Stimulated activated CD4-positive, alpha-beta T cell treated with anti-CD3 and anti-CD28 coated beads, Interleukin-1b, Interleukin-23, amount 100 ng/mL, for 4 hours (primary cell): ENCODE data around the gene CUX1.
"Not testable (repeated sequence)": the region's sequence is repeated elsewhere in the genome, so short reads cannot be mapped to it uniquely, and the experiment has no call there.

Source experiments
- DNase-seq, 2 donors: peaks; one replicate each; pipeline ENCODE4 v3.0.0-alpha.2; 2020; ENCODE audit warnings: low read depth in 2 of 2

Gene CUX1

GRCh38 chr7:101792682-101793071 is 24.7 kb upstream of the CUX1 start:
- not testable (repeated sequence) for DNase-seq

GRCh38 chr7:101795461-101795860 is 22.0 kb upstream of the CUX1 start:
- DNase-seq, result no peak

- DNase-seq, result not testable (repeated sequence)
These were observed 19.3 kb upstream of the CUX1 start for GRCh38 chr7:101798173-101798572.

GRCh38 chr7:101803203-101804087 is 14.0 kb upstream of the CUX1 start:
- DNase-seq, result no peak

GRCh38 chr7:101804088-101804963 is 13.1 kb upstream of the CUX1 start:
- DNase-seq, result no peak

- DNase-seq, result no peak
These were observed 12.5 kb upstream of the CUX1 start for GRCh38 chr7:101804967-101805366.

GRCh38 chr7:101812595-101812994 is 4.8 kb upstream of the CUX1 start:
- DNase-seq, result no peak

GRCh38 chr7:101813402-101814019 is 3.9 kb upstream of the CUX1 start:
- DNase-seq, result no peak

- DNase-seq, result peak in 1 of 2 donors; percentile 57
These were observed 3.1 kb upstream of the CUX1 start for GRCh38 chr7:101814081-101814990.

- peak; percentile 47 to 63 for DNase-seq
These were observed 2.2 kb upstream of the CUX1 start for GRCh38 chr7:101814991-101815825.

- DNase-seq, result peak; percentile 41 to 59
These were observed 1.4 kb upstream of the CUX1 start for GRCh38 chr7:101815826-101816594.

- peak in 1 of 2 donors; percentile 27 for DNase-seq
These were observed 593 bp upstream of the CUX1 start for GRCh38 chr7:101816595-101817470.

GRCh38 chr7:101818287-101819071 is 1.1 kb downstream of the CUX1 start:
- no peak for DNase-seq

GRCh38 chr7:101819183-101819582 is 1.8 kb downstream of the CUX1 start:
- DNase-seq, result no peak

- DNase-seq, result no peak
These were observed 2.6 kb downstream of the CUX1 start for GRCh38 chr7:101819913-101820522.

- DNase-seq, result no peak
These were observed 3.3 kb downstream of the CUX1 start for GRCh38 chr7:101820703-101821102.

- not testable (repeated sequence) for DNase-seq
These were observed 5.2 kb downstream of the CUX1 start for GRCh38 chr7:101822632-101823031.
